Measurements from ENCODE around the gene THEM5. TPM values are rescaled to one million over a fixed set of nuclear protein-coding genes. Genes with fewer than 3 reads are reported as not detected.

The THEM5 gene
- total RNA-seq, 1 experiment from 2014 or later: not detected

DNA sequence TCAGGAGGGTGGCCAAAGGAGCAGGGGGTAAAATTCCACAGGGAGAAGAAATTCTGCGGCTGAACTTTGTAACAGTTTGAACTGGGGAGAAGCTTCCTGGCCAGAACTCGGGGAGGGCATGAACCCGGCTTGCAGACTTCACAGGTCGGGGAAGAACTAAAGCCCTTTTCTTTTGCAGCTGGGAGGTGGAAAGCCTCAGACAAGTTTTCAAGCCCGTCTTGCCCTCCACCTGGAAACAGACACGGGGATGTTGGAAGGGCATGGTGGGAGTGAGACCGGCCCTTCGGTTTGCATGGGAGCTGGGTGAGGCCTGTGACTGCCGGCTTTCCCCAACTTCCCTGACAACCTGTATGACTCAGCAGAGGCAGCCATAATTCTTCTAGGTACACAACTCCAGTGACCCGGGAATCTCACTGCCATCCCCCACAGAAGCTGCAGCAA is 44.5 kb upstream of the THEM5 start:
- DNase-seq (ENCODE audit: low read depth, low spot score) (no peak), ATAC-seq (no peak)
- POLR2A ChIA-PET: interaction anchor here (1.0 kb wide), 1 partner anchor 11 kb away, joined by 3 read pairs; the partner anchor contains the start of gene THEM4
- no peak overlapping the region for H2AFZ ChIP-seq (ENCODE audit: low read depth, low read length, poor library complexity, severe bottlenecking)
- H3K9me3 ChIP-seq (ENCODE audit: control insufficient read depth in 1 of 2, insufficient read depth in 1 of 2, low read depth in 1 of 2, low read length in 2 of 2): peaks cover 0 to 5% of the 10 kb centered on the region in 2 experiments; a peak in 1 of 4 replicates
- no peaks in the 10 kb centered on the region for H3K27me3 ChIP-seq (ENCODE audit: insufficient read depth, low read length)
- 0 out of 2 replicates have a peak overlapping the region, but pooled peaks have one; percentile 33 for H3K4me2 ChIP-seq (ENCODE audit: low read length)
- CTCF ChIA-PET: interaction anchor here (1.7 kb wide), 1 partner anchor 104 kb away, joined by 10 read pairs; no protein-coding TSS in a partner anchor
- intact Hi-C loops (cut with micrococcal nuclease): no loop called here
- no peak overlapping the region for H3K4me3 ChIP-seq (replicated peaks in 1 of 2; ENCODE audit: low read depth in 1 of 2, low read length in 2 of 2)
- RAD21 ChIA-PET (ENCODE audit: low non-redundant PET in 1 of 2, low total read pairs in 2 of 2, uncharacterized antibody in 2 of 2, unreplicated experiment in 2 of 2): no interaction called here
- peaks cover 0 to 6% of the 10 kb centered on the region in 2 experiments; a peak in 1 of 4 replicates for H3K36me3 ChIP-seq (ENCODE audit: control insufficient read depth in 1 of 2, insufficient read depth in 2 of 2, low read length in 2 of 2)
- no peak overlapping the region for H3K9ac ChIP-seq (ENCODE audit: low read length)
- no peak overlapping the region for H3K27ac ChIP-seq (ENCODE audit: low read depth, low read length)
- peaks cover 3 to 13% of the 10 kb centered on the region in 2 experiments; a peak in 3 of 4 replicates for H3K4me1 ChIP-seq (ENCODE audit: control insufficient read depth in 1 of 2, insufficient read depth in 2 of 2, low read length in 2 of 2)
- no peaks in the 10 kb centered on the region for H3K9me2 ChIP-seq (ENCODE audit: insufficient read depth)
- peaks cover 35% of the 10 kb centered on the region for H3K79me2 ChIP-seq (ENCODE audit: insufficient read depth, low read length)
- TF ChIP-seq EGR1 (IDR thresholded peaks at IDR 0.05; ENCODE audit: low read depth) (no peak), POLR2AphosphoS5 (IDR thresholded peaks at IDR 0.05; ENCODE audit: low read depth, low read length) (no peak), CTCF (IDR thresholded peaks at IDR 0.05 in 2 of 3, conservative IDR thresholded peaks at IDR 0.05 in 1 of 3; ENCODE audit: borderline replicate concordance in 1 of 3, insufficient read depth in 1 of 3, low read depth in 2 of 3, low read length in 2 of 3) (no peak), JUND (IDR thresholded peaks at IDR 0.05) (no peak), ZFX (IDR thresholded peaks at IDR 0.05) (no peak), TCF7L2 (IDR thresholded peaks at IDR 0.05; ENCODE audit: borderline replicate concordance, extremely low read depth, insufficient read depth, insufficient read length) (no peak)
- no peaks in the 10 kb centered on the region for H4K20me1 ChIP-seq (ENCODE audit: insufficient read depth)
- no TSS peak for BruUV-seq (replicated peaks)
